Uterus (tissue), 4 donors: ENCODE measurements around the gene PCDHB2. TPM values are rescaled to one million over a fixed set of nuclear protein-coding genes. Genes with fewer than 3 reads are reported as not detected.
"Not testable (repeated sequence)": the region's sequence is repeated elsewhere in the genome, so short reads cannot be mapped to it uniquely, and the experiment has no call there.

Experiments
- DNase-seq, 2 donors: peaks; one replicate each; pipeline ENCODE4 v3.0.0-alpha.2; 2019 to 2020
- H3K27ac ChIP-seq, 2 donors: fragments of 200-600 bp; sonication (generic); 1 replicate in 1 of 2; 2 replicates in 1 of 2; pipeline ENCODE4 v1.5.1; 2016 to 2018
- H3K27me3 ChIP-seq, 2 donors: fragments of 200-600 bp; sonication (generic); one replicate each; pipeline ENCODE4 v1.5.1; 2018 to 2019; ENCODE audit warnings: control low read depth in 1 of 2
- H3K36me3 ChIP-seq, 2 donors: fragments of 200-600 bp; sonication (generic); one replicate each; pipeline ENCODE4 v1.5.1; 2019; ENCODE audit warnings: control low read depth in 1 of 2
- H3K4me1 ChIP-seq, 2 donors: fragments of 200-600 bp; sonication (generic); one replicate each; pipeline ENCODE4 v1.5.1; 2018 to 2019; ENCODE audit warnings: control low read depth in 1 of 2
- H3K4me3 ChIP-seq, 2 donors: fragments of 200-600 bp; sonication (generic); 1 replicate in 1 of 2; 2 replicates in 1 of 2; pipeline ENCODE4 v1.5.1; 2018 to 2019; ENCODE audit warnings: mild to moderate bottlenecking in 1 of 2
- H3K9me3 ChIP-seq, 2 donors: fragments of 200-600 bp; sonication (generic); one replicate each; pipeline ENCODE4 v1.5.1; 2019; ENCODE audit warnings: control low read depth in 1 of 2
- POLR2A ChIP-seq, 2 donors: fragments of 450-650 bp; IDR thresholded peaks; one replicate each; pipeline ENCODE4 v1.6.1; 2016; ENCODE audit warnings: antibody characterized with exemption in 2 of 2, mild to moderate bottlenecking in 1 of 2, moderate library complexity in 1 of 2
- intact Hi-C: fragments of 100-400 bp; cut with DNase I; formaldehyde crosslinking; loops from one replicate; pipeline ENCODE4 v1.15.1; 2023; ENCODE audit warnings: low total_unique reads
- total RNA-seq, 4 donors: library from RNA; depleted of rRNA in 3 of 4; stranded (reverse); fragments of >200 nt in 3 of 4; gene quantifications; one replicate each; pipeline versions ENCODE4 v1.1.0 to v1.2.4, GENCODE V29; 2014 to 2023
- TF ChIP-seq, protein P1 (sequence below), 4 experiments: fragments of 200-600 bp in 2 of 4; fragments of 450-650 bp in 2 of 4; sonication (generic) in 2 of 4; IDR thresholded peaks; one replicate each; pipeline ENCODE4 v1.5.1; 2016 to 2019; ENCODE audit warnings: antibody characterized with exemption in 4 of 4, mild to moderate bottlenecking in 2 of 4, moderate library complexity in 1 of 4
- donor health status: DM: yes; HTN: yes; CAD: no.

PCDHB2 gene
- total RNA-seq, 4 donors from 2014 or later = 2.3 to 8.4 (median 4.9) TPM; not detected in 1

DNA sequence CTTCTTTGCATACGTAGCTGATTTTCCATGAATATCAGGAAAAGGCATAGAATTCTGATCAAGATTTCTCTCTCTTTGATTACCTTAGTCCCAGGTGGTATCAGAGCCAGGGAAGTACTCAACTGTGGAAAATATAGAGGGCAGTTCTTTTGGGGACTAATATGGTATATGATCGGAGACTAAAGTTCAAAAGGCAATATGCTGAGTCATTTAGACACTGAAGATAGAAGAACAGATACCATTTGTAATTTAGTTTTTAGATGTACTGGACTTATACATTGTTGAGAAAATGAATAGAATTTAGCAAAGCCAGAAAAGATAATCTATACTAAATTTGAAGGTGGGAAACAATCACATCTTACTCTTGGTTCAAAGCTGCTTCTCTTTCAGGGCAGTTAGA, 10.9 kb downstream of the PCDHB2 start:
- no peaks in the 10 kb centered on the region for H3K4me1 ChIP-seq
- no peak for DNase-seq
- intact Hi-C loops = no loop called here
- H3K9me3 ChIP-seq = peaks cover 0 to 11% of the 10 kb centered on the region in 2 donors
- H3K4me3 ChIP-seq = no peak overlapping the region
- no peaks in the 10 kb centered on the region for H3K36me3 ChIP-seq
- TF ChIP-seq, protein P1, sequence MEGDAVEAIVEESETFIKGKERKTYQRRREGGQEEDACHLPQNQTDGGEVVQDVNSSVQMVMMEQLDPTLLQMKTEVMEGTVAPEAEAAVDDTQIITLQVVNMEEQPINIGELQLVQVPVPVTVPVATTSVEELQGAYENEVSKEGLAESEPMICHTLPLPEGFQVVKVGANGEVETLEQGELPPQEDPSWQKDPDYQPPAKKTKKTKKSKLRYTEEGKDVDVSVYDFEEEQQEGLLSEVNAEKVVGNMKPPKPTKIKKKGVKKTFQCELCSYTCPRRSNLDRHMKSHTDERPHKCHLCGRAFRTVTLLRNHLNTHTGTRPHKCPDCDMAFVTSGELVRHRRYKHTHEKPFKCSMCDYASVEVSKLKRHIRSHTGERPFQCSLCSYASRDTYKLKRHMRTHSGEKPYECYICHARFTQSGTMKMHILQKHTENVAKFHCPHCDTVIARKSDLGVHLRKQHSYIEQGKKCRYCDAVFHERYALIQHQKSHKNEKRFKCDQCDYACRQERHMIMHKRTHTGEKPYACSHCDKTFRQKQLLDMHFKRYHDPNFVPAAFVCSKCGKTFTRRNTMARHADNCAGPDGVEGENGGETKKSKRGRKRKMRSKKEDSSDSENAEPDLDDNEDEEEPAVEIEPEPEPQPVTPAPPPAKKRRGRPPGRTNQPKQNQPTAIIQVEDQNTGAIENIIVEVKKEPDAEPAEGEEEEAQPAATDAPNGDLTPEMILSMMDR (IDR thresholded peaks at IDR 0.05) = no peak
- no peak for TF ChIP-seq POLR2A (IDR thresholded peaks at IDR 0.05)
- no peaks in the 10 kb centered on the region for H3K27me3 ChIP-seq
- no peak overlapping the region for H3K27ac ChIP-seq

DNA sequence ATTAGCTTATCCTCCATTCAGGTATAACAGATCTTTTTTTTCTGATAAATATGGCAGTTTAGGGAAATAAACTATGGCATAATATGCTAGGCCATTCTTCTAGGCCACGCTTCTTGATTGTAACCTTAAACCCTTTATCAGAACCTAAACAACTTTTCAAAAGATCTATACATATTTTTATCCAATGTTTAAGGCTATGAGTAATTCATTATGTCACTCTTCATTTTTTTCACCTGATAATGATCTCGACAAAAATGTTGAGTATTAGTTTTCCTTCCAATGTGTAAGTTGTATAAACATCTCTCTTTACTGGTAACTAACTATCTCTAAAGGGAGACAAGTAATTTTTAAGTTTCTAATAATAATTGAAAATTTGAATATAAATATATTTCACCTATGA, 24.8 kb downstream of the PCDHB2 start:
- no peaks in the 10 kb centered on the region for H3K36me3 ChIP-seq
- DNase-seq = no peak
- H3K4me1 ChIP-seq = no peaks in the 10 kb centered on the region
- H3K27me3 ChIP-seq = no peaks in the 10 kb centered on the region
- TF ChIP-seq, protein P1 (IDR thresholded peaks at IDR 0.05) = no peak
- TF ChIP-seq POLR2A (IDR thresholded peaks at IDR 0.05) = no peak
- intact Hi-C loops = no loop called here
- peaks cover 0 to 41% of the 10 kb centered on the region in 2 donors for H3K9me3 ChIP-seq
- no peak overlapping the region for H3K4me3 ChIP-seq
- no peak overlapping the region for H3K27ac ChIP-seq

DNA sequence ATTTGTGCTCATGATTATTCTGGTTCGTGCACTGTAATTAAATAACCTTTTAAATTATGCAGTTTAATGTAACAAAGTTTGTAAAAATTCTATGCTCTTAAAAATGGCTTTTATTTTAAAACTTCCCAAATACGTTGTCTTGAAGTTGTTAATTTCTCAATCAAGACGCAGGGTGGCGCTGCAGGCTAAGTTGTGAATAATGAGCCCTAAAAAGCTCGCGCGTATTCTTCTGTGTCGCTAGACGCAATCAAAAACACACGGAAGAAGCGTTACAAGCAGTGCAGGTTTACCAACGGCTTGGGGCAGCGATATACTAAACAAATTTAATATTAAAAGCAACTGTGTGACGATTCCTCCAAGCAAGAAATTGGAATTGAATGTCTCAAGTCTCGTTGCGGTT, 27.1 kb downstream of the PCDHB2 start, which contains the start of gene PCDHB4:
Gene PCDHB4 (plus strand): TSS at position 256 of the 400 bp plus-strand sequence. CDS start 181 bp downstream, outside the sequence.
- no peak for TF ChIP-seq POLR2A (IDR thresholded peaks at IDR 0.05)
- TF ChIP-seq, protein P1 (IDR thresholded peaks at IDR 0.05) = peak in 3 of 4 experiments; percentile 13 to 50 (median 23)
- Histone ChIP-seq H3K36me3 (peaks cover 0 to 1% of the 10 kb centered on the region in 2 donors), H3K4me1 (no peaks in the 10 kb centered on the region), H3K27ac (peak within 1 kb of the TSS in 1 of 2 donors; percentile 26), H3K9me3 (peaks cover 0 to 32% of the 10 kb centered on the region in 2 donors), H3K4me3 (peak within 1 kb of the TSS; percentile 12 to 31), H3K27me3 (no peaks in the 10 kb centered on the region)
- intact Hi-C loops = no loop called here
- peak; percentile 38 to 45 for DNase-seq

DNA sequence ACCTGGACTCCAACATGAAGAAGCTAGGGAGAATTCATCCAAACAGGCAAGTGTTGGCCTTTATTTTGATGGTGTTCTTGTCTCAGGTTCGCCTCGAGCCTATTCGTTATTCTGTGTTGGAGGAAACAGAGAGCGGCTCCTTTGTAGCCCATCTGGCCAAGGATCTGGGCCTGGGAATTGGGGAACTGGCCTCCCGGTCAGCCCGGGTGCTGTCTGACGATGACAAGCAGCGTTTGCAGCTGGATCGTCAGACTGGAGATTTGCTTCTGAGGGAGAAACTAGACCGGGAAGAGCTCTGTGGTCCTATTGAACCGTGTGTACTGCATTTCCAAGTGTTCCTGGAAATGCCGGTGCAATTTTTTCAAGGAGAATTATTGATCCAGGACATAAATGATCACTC, 27.6 kb downstream of the PCDHB2 start:
- intact Hi-C loops = no loop called here
- peak overlapping the region in 1 of 2 donors; percentile 26 for H3K27ac ChIP-seq
- no peaks in the 10 kb centered on the region for H3K27me3 ChIP-seq
- no peak for DNase-seq
- no peak for TF ChIP-seq POLR2A (IDR thresholded peaks at IDR 0.05)
- TF ChIP-seq, protein P1 (IDR thresholded peaks at IDR 0.05) = no peak
- H3K4me1 ChIP-seq = no peaks in the 10 kb centered on the region
- H3K36me3 ChIP-seq = peaks cover 0 to 1% of the 10 kb centered on the region in 2 donors
- H3K4me3 ChIP-seq = peak overlapping the region; percentile 12 to 31
- H3K9me3 ChIP-seq = peaks cover 0 to 27% of the 10 kb centered on the region in 2 donors

DNA sequence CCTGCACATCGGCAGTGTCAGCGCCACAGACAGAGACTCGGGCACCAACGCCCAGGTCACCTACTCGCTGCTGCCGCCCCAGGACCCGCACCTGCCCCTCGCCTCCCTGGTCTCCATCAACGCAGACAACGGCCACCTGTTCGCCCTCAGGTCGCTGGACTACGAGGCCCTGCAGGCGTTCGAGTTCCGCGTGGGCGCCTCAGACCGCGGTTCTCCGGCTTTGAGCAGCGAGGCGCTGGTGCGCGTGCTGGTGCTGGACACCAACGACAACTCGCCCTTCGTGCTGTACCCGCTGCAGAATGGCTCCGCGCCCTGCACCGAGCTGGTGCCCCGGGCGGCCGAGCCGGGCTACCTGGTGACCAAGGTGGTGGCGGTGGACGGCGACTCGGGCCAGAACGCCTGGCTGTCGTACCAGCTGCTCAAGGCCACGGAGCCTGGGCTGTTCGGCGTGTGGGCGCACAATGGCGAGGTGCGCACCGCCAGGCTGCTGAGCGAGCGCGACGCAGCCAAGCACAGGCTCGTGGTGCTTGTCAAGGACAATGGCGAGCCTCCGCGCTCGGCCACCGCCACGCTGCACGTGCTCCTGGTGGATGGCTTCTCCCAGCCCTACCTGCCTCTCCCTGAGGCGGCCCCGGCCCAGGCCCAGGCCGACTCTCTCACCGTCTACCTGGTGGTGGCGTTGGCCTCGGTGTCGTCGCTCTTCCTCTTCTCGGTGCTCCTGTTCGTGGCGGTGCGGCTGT, 29.2 kb downstream of the PCDHB2 start:
- H3K4me1 ChIP-seq, H3K36me3 ChIP-seq, H3K27me3 ChIP-seq, H3K4me3 ChIP-seq, DNase-seq, H3K27ac ChIP-seq, intact Hi-C loops: not testable (repeated sequence)
- peaks cover 0 to 26% of the 10 kb centered on the region in 2 donors for H3K9me3 ChIP-seq
